Omental fat pad (tissue), 4 donors: ENCODE data around the gene ATP2B1. TPM values are rescaled to one million over a fixed set of nuclear protein-coding genes. Genes with fewer than 3 reads are reported as not detected.
A peak's percentile ranks its signal among the peaks of the same experiment; 100 is the strongest.

Source experiments
- ATAC-seq: fragments of 150-250 bp; one replicate; pipeline ENCODE4 v1.9.1; 2016; ENCODE audit warnings: mild to moderate bottlenecking, moderate library complexity; ENCODE audit not compliant: low FRiP score
- DNase-seq: peaks from one replicate; pipeline ENCODE4 v3.0.0-alpha.2; 2019; ENCODE audit warnings: low spot score
- CTCF ChIP-seq, 3 donors: fragments of 450-650 bp; IDR thresholded peaks; one replicate each; pipeline ENCODE4 v1.5.1; 2016 to 2017; ENCODE audit warnings: antibody characterized with exemption in 3 of 3, mild to moderate bottlenecking in 3 of 3, moderate library complexity in 2 of 3
- total RNA-seq, 4 donors: library from RNA; depleted of rRNA; stranded (reverse); fragments of >200 nt; gene quantifications; one replicate each; pipeline ENCODE4 v1.1.0, GENCODE V29; 2016

The ATP2B1 gene
- total RNA-seq, 4 donors from 2014 or later = 29.5 to 116 (median 68.4) TPM

DNA sequence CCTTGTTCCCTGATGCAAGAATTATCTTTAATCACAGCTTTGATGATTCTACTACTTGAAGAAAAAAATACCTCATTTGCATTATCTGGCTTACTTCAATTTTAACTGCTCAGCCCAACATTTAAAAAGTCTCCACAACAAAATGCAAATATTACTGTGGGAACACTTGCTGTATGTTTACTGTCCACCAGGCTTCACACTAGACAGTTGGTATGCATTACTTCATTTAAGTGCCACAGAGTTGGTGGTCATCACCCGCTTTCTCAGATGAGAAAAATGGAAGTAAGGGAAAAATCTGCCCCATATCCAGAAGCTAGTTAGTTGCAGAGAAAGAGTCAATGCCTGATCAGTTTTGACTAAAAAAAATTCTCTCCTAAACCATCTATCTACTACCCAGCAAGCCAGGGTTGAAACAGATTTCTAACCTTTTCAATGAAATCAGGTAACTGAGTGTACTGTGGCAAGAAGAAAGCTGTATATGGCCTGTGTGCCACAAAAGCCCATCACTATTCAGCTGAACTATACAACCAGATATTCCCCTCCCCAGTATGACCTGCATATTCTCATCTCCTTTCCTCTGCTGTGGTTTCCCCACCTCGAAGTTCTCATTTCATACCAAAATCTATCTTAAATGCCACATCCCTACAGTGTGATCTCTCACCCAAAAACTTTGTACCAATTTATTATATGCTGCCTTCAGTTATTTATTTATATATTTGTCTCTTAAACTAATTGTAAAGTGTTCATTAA, 90.3 kb downstream of the ATP2B1 start:
- TF ChIP-seq CTCF (IDR thresholded peaks at IDR 0.05) = no peak
- DNase-seq (no peak), ATAC-seq (no peak)

DNA sequence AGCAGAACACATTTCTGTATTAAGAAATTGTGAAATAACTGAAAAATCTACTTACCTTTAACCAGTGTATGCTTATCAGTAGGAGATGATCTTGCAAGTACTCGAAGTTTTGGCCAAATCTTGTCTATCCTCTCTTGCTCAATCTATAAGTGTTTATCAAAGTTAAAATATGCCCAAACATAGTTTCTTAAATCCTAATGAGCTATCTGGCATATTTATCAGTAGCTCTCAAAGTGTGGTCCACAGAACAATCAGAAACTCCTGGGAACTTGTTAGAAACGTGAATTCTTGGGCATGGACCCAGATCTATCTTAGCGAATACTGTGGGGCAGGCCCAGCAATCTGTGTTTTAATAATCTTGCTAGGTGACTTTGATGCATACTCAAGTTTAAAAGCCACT, 98.3 kb downstream of the ATP2B1 start:
- TF ChIP-seq CTCF (IDR thresholded peaks at IDR 0.05) = no peak
- DNase-seq (no peak), ATAC-seq (peak; percentile 39)

DNA sequence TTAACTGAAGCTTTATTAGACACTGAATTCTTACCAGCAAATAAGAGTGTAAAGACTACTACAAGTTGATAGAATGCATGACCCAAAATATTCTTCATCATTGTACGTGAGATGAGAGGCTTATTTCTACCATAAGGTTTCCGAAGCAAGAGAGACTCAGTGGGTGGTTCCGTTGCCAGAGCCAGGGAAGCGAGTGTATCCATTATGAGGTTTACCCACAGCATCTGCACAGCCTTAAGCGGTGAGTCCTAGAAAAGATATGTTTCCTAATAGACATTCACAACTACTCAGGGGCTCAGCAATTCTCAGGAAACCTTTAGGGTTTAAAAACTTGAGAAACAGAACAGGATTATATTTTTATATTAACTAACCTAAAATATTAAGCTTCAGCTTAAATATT, 105.0 kb downstream of the ATP2B1 start:
- TF ChIP-seq CTCF (IDR thresholded peaks at IDR 0.05) = no peak
- no peak for DNase-seq

GRCh38 chr12:89597770-89598169, 110.9 kb downstream of the ATP2B1 start:
- ATAC-seq = no peak
- no peak for TF ChIP-seq CTCF (IDR thresholded peaks at IDR 0.05)
- no peak for DNase-seq

More for the DNA sequence above, 105.0 kb downstream of the ATP2B1 start:
- ATAC-seq = no peak

DNA sequence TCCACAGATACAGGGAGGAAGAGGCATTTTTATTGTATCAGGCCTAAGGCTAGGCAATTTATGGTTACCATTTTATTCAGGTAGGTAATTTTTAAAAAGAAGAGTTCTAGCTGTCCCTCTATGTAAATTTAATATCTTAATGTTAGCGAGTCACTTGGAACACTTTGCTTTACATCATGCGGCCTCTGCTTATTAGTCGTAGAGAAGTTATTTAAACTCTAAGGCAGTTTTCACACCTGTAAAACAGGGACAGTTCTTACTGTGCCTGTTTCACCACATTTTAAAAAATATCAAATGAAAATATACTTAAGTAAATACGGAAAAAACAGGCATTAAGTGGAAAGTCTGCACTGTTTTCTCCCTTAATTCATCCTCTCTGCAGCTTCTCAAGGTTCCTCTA, 111.4 kb downstream of the ATP2B1 start:
- no peak for TF ChIP-seq CTCF (IDR thresholded peaks at IDR 0.05)
- DNase-seq = no peak
- no peak for ATAC-seq

DNA sequence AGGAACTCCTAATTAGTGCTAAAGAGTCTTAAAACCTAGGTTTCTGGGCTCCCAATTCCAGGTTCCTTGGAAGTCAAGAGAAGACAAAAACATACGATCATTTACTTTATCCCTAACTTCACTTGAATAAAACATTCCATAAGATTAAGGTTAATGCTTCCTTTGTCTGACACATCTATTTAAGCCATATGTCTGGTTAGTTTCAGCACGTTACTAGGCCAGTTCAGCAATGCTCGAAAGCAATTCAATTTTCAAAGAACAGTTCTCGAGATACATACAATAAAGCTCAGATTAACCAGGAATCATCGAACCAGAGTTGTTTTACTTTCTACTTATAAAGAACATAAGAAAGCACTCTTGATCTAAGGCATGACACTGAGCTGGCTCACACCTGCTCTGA, 114.8 kb downstream of the ATP2B1 start:
- ATAC-seq (no peak), DNase-seq (no peak)
- no peak for TF ChIP-seq CTCF (IDR thresholded peaks at IDR 0.05)

- no peak for DNase-seq
- ATAC-seq = no peak
- TF ChIP-seq CTCF (IDR thresholded peaks at IDR 0.05) = no peak
These were observed 115.4 kb downstream of the ATP2B1 start for GRCh38 chr12:89593233-89593632.
